CD14-positive monocyte (primary cell): ENCODE results near the gene REM1. TPM values are rescaled to one million over a fixed set of nuclear protein-coding genes. Genes with fewer than 3 reads are reported as not detected.

Source experiments
- DNase-seq, 3 donors: peaks; one replicate each; pipeline ENCODE4 v3.0.0-alpha.2; 2011 to 2022
- H2AFZ ChIP-seq: 2 replicates; pipeline ENCODE4 v1.6.0; 2012; ENCODE audit warnings: mild to moderate bottlenecking, low read depth, low read length, inconsistent platforms; ENCODE audit not compliant: insufficient read depth, poor library complexity, severe bottlenecking
- H3K27ac ChIP-seq, 2 donors: 1 replicate in 1 of 2; 2 replicates in 1 of 2; pipeline ENCODE4 v1.5.1; 2012 to 2013; ENCODE audit warnings: low read length in 2 of 2, control low read depth in 1 of 2, inconsistent platforms in 1 of 2, low read depth in 1 of 2, mild to moderate bottlenecking in 1 of 2
- H3K27me3 ChIP-seq, 2 donors: one replicate each; pipeline versions ENCODE4 v1.6.0 to v1.6.1; 2011 to 2013; ENCODE audit warnings: low read length in 2 of 2; ENCODE audit not compliant: control insufficient read depth in 2 of 2, insufficient read depth in 2 of 2
- H3K36me3 ChIP-seq, 2 donors: replicated peaks in 1 of 2; 1 replicate in 1 of 2; 2 replicates in 1 of 2; pipeline versions ENCODE4 v1.5.1 to v1.6.1; 2012 to 2013; ENCODE audit warnings: low read length in 2 of 2, control low read depth in 1 of 2, inconsistent platforms in 1 of 2, mild to moderate bottlenecking in 1 of 2; ENCODE audit not compliant: insufficient read depth in 2 of 2, control insufficient read depth in 1 of 2
- H3K4me1 ChIP-seq, 2 donors: 1 replicate in 1 of 2; 2 replicates in 1 of 2; pipeline versions ENCODE4 v1.5.1 to v1.6.1; 2012 to 2013; ENCODE audit warnings: low read length in 2 of 2, control low read depth in 1 of 2, inconsistent platforms in 1 of 2, mild to moderate bottlenecking in 1 of 2, moderate library complexity in 1 of 2; ENCODE audit not compliant: insufficient read depth in 2 of 2, control insufficient read depth in 1 of 2
- H3K4me2 ChIP-seq: replicated peaks from 2 replicates; pipeline ENCODE3; 2012; ENCODE audit warnings: low read length, moderate library complexity, mild to moderate bottlenecking; ENCODE audit not compliant: poor library complexity, severe bottlenecking; ENCODE audit errors: extremely low read depth
- H3K4me3 ChIP-seq, 3 experiments: fragments of 200-600 bp in 1 of 3; sonication (generic) in 1 of 3; replicated peaks in 1 of 3; 1 replicate in 2 of 3; 2 replicates in 1 of 3; pipeline ENCODE4 v1.5.1; 2011 to 2013; ENCODE audit warnings: low read length in 3 of 3, mild to moderate bottlenecking in 3 of 3, control low read depth in 2 of 3, low read depth in 2 of 3, inconsistent platforms in 1 of 3, moderate library complexity in 1 of 3
- H3K79me2 ChIP-seq: 2 replicates; pipeline ENCODE4 v1.6.0; 2012; ENCODE audit warnings: mild to moderate bottlenecking, control low read depth, inconsistent platforms, low read length, moderate library complexity; ENCODE audit not compliant: insufficient read depth
- H3K9ac ChIP-seq: 2 replicates; pipeline ENCODE4 v1.6.0; 2017; ENCODE audit warnings: low read length, mild to moderate bottlenecking; ENCODE audit not compliant: insufficient read depth, poor library complexity, severe bottlenecking
- H3K9me3 ChIP-seq, 2 donors: replicated peaks in 1 of 2; 1 replicate in 1 of 2; 2 replicates in 1 of 2; pipeline versions ENCODE4 v1.5.1 to v1.6.1; 2012 to 2013; ENCODE audit warnings: low read length in 2 of 2, control low read depth in 1 of 2; ENCODE audit not compliant: control insufficient read depth in 1 of 2, insufficient read depth in 1 of 2
- H4K20me1 ChIP-seq: 2 replicates; pipeline ENCODE4 v1.6.0; 2012; ENCODE audit warnings: mild to moderate bottlenecking, low read length, control low read depth, moderate library complexity; ENCODE audit not compliant: insufficient read depth
- H3K27ac Mint-ChIP-seq, 7 donors: one replicate each; pipeline ENCODE4 v1.8.0; 2020; ENCODE audit warnings: mild to moderate bottlenecking in 7 of 7, mixed read lengths in 7 of 7, moderate library complexity in 6 of 7, inconsistent platforms in 2 of 7
- H3K27me3 Mint-ChIP-seq, 3 donors: one replicate each; pipeline ENCODE4 v1.8.0; 2021 to 2022; ENCODE audit warnings: low read depth in 3 of 3, mild to moderate bottlenecking in 3 of 3, mixed read lengths in 3 of 3, moderate library complexity in 3 of 3, inconsistent platforms in 1 of 3
- H3K36me3 Mint-ChIP-seq, 2 donors: one replicate each; pipeline ENCODE4 v1.8.0; 2020; ENCODE audit warnings: mixed read lengths in 2 of 2, inconsistent platforms in 1 of 2, mild to moderate bottlenecking in 1 of 2
- H3K4me1 Mint-ChIP-seq: one replicate; pipeline ENCODE4 v1.8.0; 2020; ENCODE audit warnings: mild to moderate bottlenecking, mixed read lengths
- H3K4me3 Mint-ChIP-seq, 2 donors: one replicate each; pipeline ENCODE4 v1.8.0; 2020; ENCODE audit warnings: mild to moderate bottlenecking in 2 of 2, mixed read lengths in 2 of 2, moderate library complexity in 1 of 2
- H3K9me3 Mint-ChIP-seq, 7 donors: one replicate each; pipeline ENCODE4 v1.8.0; 2020 to 2022; ENCODE audit warnings: mixed read lengths in 7 of 7, mild to moderate bottlenecking in 6 of 7, moderate library complexity in 6 of 7, inconsistent platforms in 2 of 7
- CTCF ChIP-seq: fragments of 200-600 bp; IDR thresholded peaks from one replicate; pipeline ENCODE4 v1.8.0; 2022; ENCODE audit warnings: antibody characterized with exemption, mild to moderate bottlenecking
- WGBS: methylation state at CpG from one replicate; pipeline ENCODE4 v1.1.5; 2013; ENCODE audit warnings: missing lambda C conversion rate; ENCODE audit not compliant: insufficient coverage; 5-methylcytosine and 5-hydroxymethylcytosine counted together
- intact Hi-C, 2 donors: fragments of 100-400 bp; cut with micrococcal nuclease; formaldehyde crosslinking; loops; one replicate each; pipeline versions ENCODE4 v1.15.0 to v1.15.1; 2023
- polyA plus RNA-seq, 3 donors: library from polyadenylated mRNA; depleted of rRNA in 1 of 3; unstranded in 2 of 3; stranded (reverse) in 1 of 3; fragments of 300-500 nt in 2 of 3; fragments of >200 nt in 1 of 3; fragmentation: Illumina TruSeq in 2 of 3; gene quantifications; 1 replicate in 2 of 3; 2 replicates in 1 of 3; pipeline ENCODE4 v1.2.3, GENCODE V29; 2012 to 2021

REM1 gene
- polyA plus RNA-seq, 3 donors, result not detected

- peaks cover 0 to 5% of the 10 kb centered on the region in 2 donors for H3K4me1 ChIP-seq
- H3K4me3 ChIP-seq, result no peak overlapping the region
- WGBS, result no CpG with 5 or more reads among the region's 1 CpG
- H3K27ac ChIP-seq, result no peak overlapping the region
- no peak for DNase-seq
- H3K9ac ChIP-seq, result no peak overlapping the region
- no peak for TF ChIP-seq CTCF
- Mint-ChIP-seq H3K36me3 (peaks cover 0 to 1% of the 10 kb centered on the region in 2 donors), H3K4me3 (no peak overlapping the region), H3K27ac (no peak overlapping the region), H3K9me3 (peaks cover 8 to 19% (median 13%) of the 10 kb centered on the region in 7 donors), H3K27me3 (peaks cover 9 to 24% (median 17%) of the 10 kb centered on the region in 3 donors), H3K4me1 (peaks cover 2% of the 10 kb centered on the region)
- H3K36me3 ChIP-seq, result no peaks in the 10 kb centered on the region
- no peak overlapping the region for H2AFZ ChIP-seq
- H3K9me3 ChIP-seq, result peaks cover 9 to 13% of the 10 kb centered on the region in 2 donors
- intact Hi-C loops, result no loop called here
- H3K79me2 ChIP-seq, result no peaks in the 10 kb centered on the region
- no peaks in the 10 kb centered on the region for H4K20me1 ChIP-seq
- no peak overlapping the region for H3K4me2 ChIP-seq
- H3K27me3 ChIP-seq, result no peaks in the 10 kb centered on the region
Observed at GRCh38 chr20:31505903-31506302, 30.8 kb downstream of the REM1 start.

GRCh38 chr20:31508517-31509244 is 33.6 kb downstream of the REM1 start:
- peaks cover 8 to 17% (median 13%) of the 10 kb centered on the region in 7 donors for H3K9me3 Mint-ChIP-seq
- H3K9me3 ChIP-seq, result peaks cover 9 to 13% of the 10 kb centered on the region in 2 donors
- H3K79me2 ChIP-seq, result no peaks in the 10 kb centered on the region
- DNase-seq, result no peak
- no peak overlapping the region for H2AFZ ChIP-seq
- no peaks in the 10 kb centered on the region for H3K27me3 ChIP-seq
- H3K4me1 ChIP-seq, result peaks cover under 1% of the 10 kb centered on the region in 2 donors
- intact Hi-C loops, result no loop called here
- H3K27me3 Mint-ChIP-seq, result peaks cover 8 to 22% (median 15%) of the 10 kb centered on the region in 3 donors
- no peak overlapping the region for H3K4me2 ChIP-seq
- no peak overlapping the region for H3K9ac ChIP-seq
- peaks cover under 1% of the 10 kb centered on the region for H3K4me1 Mint-ChIP-seq
- TF ChIP-seq CTCF, result no peak
- H3K27ac ChIP-seq, result no peak overlapping the region
- no peaks in the 10 kb centered on the region for H4K20me1 ChIP-seq
- no peak overlapping the region for H3K4me3 ChIP-seq
- 89% methylated on average over 5 of the region's 5 CpGs for WGBS
- no peaks in the 10 kb centered on the region for H3K36me3 ChIP-seq
- H3K27ac Mint-ChIP-seq, result no peak overlapping the region
- peaks cover 0 to 1% of the 10 kb centered on the region in 2 donors for H3K36me3 Mint-ChIP-seq
- H3K4me3 Mint-ChIP-seq, result no peak overlapping the region
